Vagina (tissue), 2 donors: ENCODE measurements around the gene PGAM5. TPM values are rescaled to one million over a fixed set of nuclear protein-coding genes. Genes with fewer than 3 reads are reported as not detected.
A peak's percentile ranks its signal among the peaks of the same experiment; 100 is the strongest.
"Not testable (repeated sequence)": the region's sequence is repeated elsewhere in the genome, so short reads cannot be mapped to it uniquely, and the experiment has no call there.

Experiments
- DNase-seq, 2 donors: peaks; one replicate each; pipeline ENCODE4 v3.0.0-alpha.2; 2017; ENCODE audit errors: extremely low spot score in 2 of 2
- H3K27ac ChIP-seq: fragments of 200-600 bp; sonication (generic); one replicate; pipeline ENCODE4 v1.5.1; 2019
- H3K27me3 ChIP-seq: fragments of 200-600 bp; sonication (generic); one replicate; pipeline ENCODE4 v1.5.1; 2019
- H3K36me3 ChIP-seq, 2 donors: fragments of 200-600 bp; sonication (generic); one replicate each; pipeline ENCODE4 v1.5.1; 2017 to 2019
- H3K4me1 ChIP-seq: fragments of 200-600 bp; sonication (generic); one replicate; pipeline ENCODE4 v1.5.1; 2019
- H3K4me3 ChIP-seq, 2 donors: fragments of 200-600 bp; sonication (generic); 1 replicate in 1 of 2; 2 replicates in 1 of 2; pipeline ENCODE4 v1.5.1; 2016 to 2019
- H3K9me3 ChIP-seq: fragments of 200-600 bp; sonication (generic); one replicate; pipeline ENCODE4 v1.5.1; 2019
- POLR2A ChIP-seq, 2 donors: fragments of 450-650 bp; IDR thresholded peaks; one replicate each; pipeline ENCODE4 v1.6.1; 2017; ENCODE audit warnings: antibody characterized with exemption in 2 of 2, mild to moderate bottlenecking in 2 of 2, moderate library complexity in 2 of 2
- POLR2AphosphoS5 ChIP-seq, 2 donors: sonication (generic); formaldehyde crosslinking; IDR thresholded peaks; one replicate each; pipeline ENCODE4 v1.9.0; 2017; ENCODE audit warnings: antibody characterized with exemption in 2 of 2, mild to moderate bottlenecking in 2 of 2, low read depth in 1 of 2; ENCODE audit not compliant: insufficient read depth in 1 of 2
- intact Hi-C: fragments of 100-400 bp; cut with DNase I; formaldehyde crosslinking; loops from one replicate; pipeline ENCODE4 v1.15.1; 2023
- total RNA-seq: library from RNA; depleted of rRNA; stranded (reverse); fragments of >200 nt; gene quantifications from one replicate; pipeline ENCODE4 v1.2.3, GENCODE V29; 2016
- TF ChIP-seq, protein P1 (sequence below), 3 experiments: fragments of 450-650 bp in 2 of 3; fragments of 200-600 bp in 1 of 3; sonication (generic) in 1 of 3; IDR thresholded peaks; one replicate each; pipeline ENCODE4 v1.5.1; 2017 to 2019; ENCODE audit warnings: antibody characterized with exemption in 3 of 3, mild to moderate bottlenecking in 2 of 3, moderate library complexity in 2 of 3

Gene PGAM5
- total RNA-seq, 1 donor from 2014 or later = 27.0 TPM

DNA sequence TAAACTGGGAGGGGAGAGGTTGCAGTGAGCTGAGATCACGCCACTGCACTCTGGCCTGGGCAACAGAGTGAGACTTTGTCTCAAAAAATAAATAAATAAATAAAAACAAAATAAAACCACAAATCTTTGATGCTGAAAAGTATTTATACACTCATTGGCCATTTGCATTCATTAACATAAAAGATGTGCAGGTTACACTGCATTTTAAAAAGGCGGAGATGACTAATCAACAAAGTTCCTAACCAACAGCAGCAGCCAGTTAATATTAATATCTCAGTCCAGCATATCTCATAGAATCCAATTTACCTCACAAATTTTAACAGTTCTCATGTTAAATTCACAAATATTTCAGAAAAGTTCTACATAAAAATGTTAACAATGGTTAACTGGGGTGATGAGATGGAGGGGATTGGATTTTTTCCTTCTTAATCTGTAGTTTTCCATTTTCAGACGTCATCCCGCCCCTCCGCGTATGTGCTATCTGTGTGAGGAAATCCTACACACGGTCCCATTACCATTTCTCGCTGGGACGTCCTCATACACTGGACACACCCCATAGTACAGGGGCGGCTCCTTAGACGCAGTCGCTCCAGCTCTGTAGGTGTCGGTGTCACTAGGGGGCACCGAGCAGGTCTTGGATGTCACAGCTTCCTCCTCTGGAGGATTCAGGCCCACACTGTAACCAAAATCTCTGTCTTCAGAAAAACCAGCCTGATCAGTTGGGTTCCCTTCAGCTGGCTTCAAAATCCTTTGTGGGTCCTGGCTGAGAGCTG, 43.7 kb downstream of the PGAM5 start:
- intact Hi-C loops = no loop called here
- no peak for TF ChIP-seq POLR2A (IDR thresholded peaks at IDR 0.05)
- TF ChIP-seq POLR2AphosphoS5 (IDR thresholded peaks at IDR 0.05; ENCODE audit: insufficient read depth in 1 of 2, low read depth in 1 of 2) = no peak
- TF ChIP-seq, protein P1, sequence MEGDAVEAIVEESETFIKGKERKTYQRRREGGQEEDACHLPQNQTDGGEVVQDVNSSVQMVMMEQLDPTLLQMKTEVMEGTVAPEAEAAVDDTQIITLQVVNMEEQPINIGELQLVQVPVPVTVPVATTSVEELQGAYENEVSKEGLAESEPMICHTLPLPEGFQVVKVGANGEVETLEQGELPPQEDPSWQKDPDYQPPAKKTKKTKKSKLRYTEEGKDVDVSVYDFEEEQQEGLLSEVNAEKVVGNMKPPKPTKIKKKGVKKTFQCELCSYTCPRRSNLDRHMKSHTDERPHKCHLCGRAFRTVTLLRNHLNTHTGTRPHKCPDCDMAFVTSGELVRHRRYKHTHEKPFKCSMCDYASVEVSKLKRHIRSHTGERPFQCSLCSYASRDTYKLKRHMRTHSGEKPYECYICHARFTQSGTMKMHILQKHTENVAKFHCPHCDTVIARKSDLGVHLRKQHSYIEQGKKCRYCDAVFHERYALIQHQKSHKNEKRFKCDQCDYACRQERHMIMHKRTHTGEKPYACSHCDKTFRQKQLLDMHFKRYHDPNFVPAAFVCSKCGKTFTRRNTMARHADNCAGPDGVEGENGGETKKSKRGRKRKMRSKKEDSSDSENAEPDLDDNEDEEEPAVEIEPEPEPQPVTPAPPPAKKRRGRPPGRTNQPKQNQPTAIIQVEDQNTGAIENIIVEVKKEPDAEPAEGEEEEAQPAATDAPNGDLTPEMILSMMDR (IDR thresholded peaks at IDR 0.05) = no peak
- no peak for DNase-seq
- Histone ChIP-seq H3K36me3 (peaks cover 0 to 53% of the 10 kb centered on the region in 2 donors), H3K4me3 (no peak overlapping the region), H3K4me1 (peaks cover 4% of the 10 kb centered on the region), H3K27ac (no peak overlapping the region), H3K27me3 (no peaks in the 10 kb centered on the region), H3K9me3 (no peaks in the 10 kb centered on the region)

GRCh38 chr12:132758825-132759224, 48.2 kb downstream of the PGAM5 start:
- DNase-seq, intact Hi-C loops, H3K4me3 ChIP-seq, H3K27me3 ChIP-seq, H3K27ac ChIP-seq, H3K9me3 ChIP-seq: not testable (repeated sequence)
- peaks cover 0 to 10% of the 10 kb centered on the region in 2 donors for H3K36me3 ChIP-seq
- peaks cover 31% of the 10 kb centered on the region for H3K4me1 ChIP-seq

GRCh38 chr12:132759359-132759758, 48.7 kb downstream of the PGAM5 start:
- intact Hi-C loops = no loop called here
- Histone ChIP-seq H3K27me3 (no peaks in the 10 kb centered on the region), H3K4me3 (no peak overlapping the region), H3K9me3 (no peaks in the 10 kb centered on the region), H3K4me1 (peaks cover 31% of the 10 kb centered on the region), H3K36me3 (peaks cover 0 to 5% of the 10 kb centered on the region in 2 donors), H3K27ac (no peak overlapping the region)
- TF ChIP-seq, protein P1 (IDR thresholded peaks at IDR 0.05) = no peak
- TF ChIP-seq POLR2A (IDR thresholded peaks at IDR 0.05) (no peak), POLR2AphosphoS5 (IDR thresholded peaks at IDR 0.05; ENCODE audit: insufficient read depth in 1 of 2, low read depth in 1 of 2) (no peak)
- no peak for DNase-seq

DNA sequence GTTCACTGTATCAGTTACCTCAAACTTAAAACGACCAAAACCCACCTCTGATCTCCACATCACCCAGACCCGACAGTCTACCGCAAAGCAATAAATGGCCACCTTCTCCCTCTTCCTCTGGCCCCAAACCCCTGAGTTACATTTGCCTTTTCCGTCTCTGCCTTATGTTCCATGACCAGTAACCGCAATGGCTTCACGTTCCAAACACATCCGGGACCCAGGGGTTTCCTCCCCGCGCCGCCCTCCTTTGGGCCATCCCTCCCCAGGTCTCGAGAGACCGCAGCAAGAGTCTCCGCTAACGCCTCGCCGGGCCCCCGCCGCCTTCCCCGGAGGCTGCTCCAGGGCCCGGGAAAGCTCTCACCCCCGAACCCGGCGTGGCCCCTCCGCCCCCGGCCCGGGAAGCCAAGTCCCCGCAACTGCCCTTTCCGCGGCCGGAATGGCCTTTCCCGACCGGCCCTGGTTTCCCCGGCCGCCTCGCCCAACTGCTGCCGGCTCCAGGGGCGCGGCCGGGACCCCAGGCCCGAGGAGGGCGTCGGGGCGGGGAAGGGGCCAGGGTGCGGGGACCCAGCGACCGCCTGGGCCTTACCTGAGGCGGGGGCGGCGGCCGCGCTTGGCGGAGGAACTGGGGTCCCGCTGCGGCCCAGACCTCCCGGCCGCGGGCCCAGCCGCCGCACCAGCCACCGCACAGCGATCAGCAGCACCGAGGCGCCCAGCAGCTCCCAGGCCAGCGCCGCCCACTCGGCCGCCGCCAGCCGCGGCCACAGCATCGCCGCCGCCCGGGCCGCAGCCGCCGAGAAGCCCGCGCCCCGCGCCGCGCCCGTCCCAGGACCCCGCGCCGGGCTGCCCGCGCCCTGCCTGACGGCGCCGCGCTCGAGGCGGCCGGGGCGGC, 50.6 kb downstream of the PGAM5 start, which contains the start of gene ANKLE2:
Gene ANKLE2 (minus strand): TSS at position 801 of the 889 bp plus-strand sequence. CDS start 34 bp downstream, at position 767.
- Histone ChIP-seq H3K4me1 (peaks cover 31% of the 10 kb centered on the region), H3K9me3 (no peaks in the 10 kb centered on the region), H3K27ac (peak within 1 kb of the TSS; percentile 94), H3K4me3 (peak within 1 kb of the TSS; percentile 98), H3K27me3 (no peaks in the 10 kb centered on the region), H3K36me3 (no peaks in the 10 kb centered on the region)
- DNase-seq = no peak
- intact Hi-C loops = loop anchor here (5.0 kb wide), 1 partner anchor 146 kb away; no protein-coding TSS in a partner anchor
- TF ChIP-seq, protein P1 (IDR thresholded peaks at IDR 0.05) = no peak
- TF ChIP-seq POLR2A (IDR thresholded peaks at IDR 0.05) (peak in 1 of 2 donors; percentile 12), POLR2AphosphoS5 (IDR thresholded peaks at IDR 0.05; ENCODE audit: insufficient read depth in 1 of 2, low read depth in 1 of 2) (no peak)

- DNase-seq = no peak
- no peaks in the 10 kb centered on the region for H3K9me3 ChIP-seq
- TF ChIP-seq POLR2AphosphoS5 (IDR thresholded peaks at IDR 0.05; ENCODE audit: insufficient read depth in 1 of 2, low read depth in 1 of 2) (peak in 1 of 2 donors; percentile 82), POLR2A (IDR thresholded peaks at IDR 0.05) (peak in 1 of 2 donors; percentile 55)
- TF ChIP-seq, protein P1 (IDR thresholded peaks at IDR 0.05) = no peak
- intact Hi-C loops = loop anchor here (2.0 to 5.0 kb wide), 2 partner anchors 67 to 145 kb away; partner anchors contain the start of gene GOLGA3
- H3K27ac ChIP-seq = peak overlapping the region; percentile 94
- no peaks in the 10 kb centered on the region for H3K27me3 ChIP-seq
- H3K4me1 ChIP-seq = peaks cover 31% of the 10 kb centered on the region
- no peaks in the 10 kb centered on the region for H3K36me3 ChIP-seq
- H3K4me3 ChIP-seq = peak overlapping the region; percentile 78 to 98
Observed at GRCh38 chr12:132761921-132762583, 51.4 kb downstream of the PGAM5 start.
